ENCODE measurements around the gene TMEM59.

TMEM59 gene

DNA sequence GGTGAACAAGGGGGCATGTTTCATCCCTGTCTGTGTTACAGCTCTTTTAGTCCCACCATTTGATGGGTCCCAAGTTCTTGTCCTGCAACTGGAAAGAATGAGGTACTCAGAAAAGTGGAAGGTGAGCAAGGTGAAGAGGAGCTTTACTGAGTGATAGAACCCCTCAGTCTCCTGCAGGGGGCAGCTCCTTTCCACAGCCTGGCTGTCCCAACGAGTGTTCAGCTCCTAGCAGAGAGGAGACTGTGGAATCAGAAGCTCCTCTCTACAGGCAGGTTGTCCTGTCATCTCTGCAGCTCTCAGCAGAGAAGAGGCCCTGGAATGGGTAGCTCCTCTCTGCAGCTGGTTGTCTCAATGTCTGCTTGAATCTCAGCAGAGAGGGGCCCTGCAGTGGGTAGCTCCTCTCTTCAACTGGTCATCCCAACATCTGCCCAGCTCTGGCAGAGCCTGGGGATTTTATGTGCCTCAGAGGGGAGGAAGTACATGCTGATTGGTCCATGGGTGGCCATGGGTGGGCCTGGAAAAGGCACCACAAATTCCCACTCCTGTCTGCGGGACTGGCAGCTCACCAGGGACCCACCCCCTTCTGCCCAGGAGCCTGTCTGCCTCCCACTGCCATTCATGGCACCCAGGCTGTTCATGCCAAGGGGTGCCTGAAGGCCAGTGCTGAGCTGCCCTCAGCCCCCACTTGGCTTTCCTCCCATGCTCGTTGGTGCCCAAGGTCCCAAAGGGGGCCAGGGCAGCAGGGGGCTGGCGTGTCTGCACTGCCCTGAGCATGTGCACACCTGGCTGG is 60.7 kb downstream of the TMEM59 start:
- Histone ChIP-seq H3K9ac (ENCODE audit: insufficient read length, low read depth) (no peak overlapping the region), H3K9me3 (ENCODE audit: insufficient read depth, low read length) (peaks cover 17% of the 10 kb centered on the region; the same call in 1 of the 2 replicates), H3K4me1 (ENCODE audit: insufficient read depth, insufficient read length) (no peaks in the 10 kb centered on the region), H3K36me3 (ENCODE audit: insufficient read depth, insufficient read length, low read length) (no peaks in the 10 kb centered on the region), H3K4me3 (ENCODE audit: insufficient read length, low read depth) (no peak overlapping the region), H3K27me3 (ENCODE audit: insufficient read depth, insufficient read length) (no peaks in the 10 kb centered on the region)
- no peak for DNase-seq (ENCODE audit: low read depth, low spot score)
- TF ChIP-seq ZNF274 (IDR thresholded peaks at IDR 0.05; ENCODE audit: low read depth, low read length) (no peak), SUZ12 (IDR thresholded peaks at IDR 0.05; ENCODE audit: extremely low read depth, insufficient read depth, insufficient read length) (no peak), YY1 (IDR thresholded peaks at IDR 0.05; ENCODE audit: insufficient read depth, insufficient read length) (no peak)

DNA sequence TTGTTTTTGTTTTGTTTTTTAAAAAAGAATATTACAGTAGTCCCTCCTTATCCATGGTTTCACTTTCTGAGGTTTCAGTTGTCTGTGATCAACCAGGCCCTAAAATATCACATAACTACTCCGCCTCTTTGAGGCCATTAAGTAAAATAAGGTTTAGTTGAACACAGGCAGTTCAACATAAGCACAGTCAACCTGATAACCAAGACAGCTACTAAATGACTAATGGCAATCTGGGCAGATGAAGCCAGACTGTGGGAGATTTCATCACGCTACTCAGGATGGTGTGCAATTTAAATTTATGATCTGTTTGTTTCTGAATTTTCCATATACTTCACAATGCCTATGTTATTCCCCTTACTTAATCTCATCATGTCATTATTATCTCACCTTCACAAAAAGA is 65.1 kb downstream of the TMEM59 start:
- Histone ChIP-seq H3K9me3 (ENCODE audit: insufficient read depth, low read length) (peaks cover 15% of the 10 kb centered on the region; the same call in 1 of the 2 replicates), H3K36me3 (ENCODE audit: insufficient read depth, insufficient read length, low read length) (no peaks in the 10 kb centered on the region), H3K4me3 (ENCODE audit: insufficient read length, low read depth) (no peak overlapping the region), H3K9ac (ENCODE audit: insufficient read length, low read depth) (no peak overlapping the region), H3K4me1 (ENCODE audit: insufficient read depth, insufficient read length) (no peaks in the 10 kb centered on the region), H3K27me3 (ENCODE audit: insufficient read depth, insufficient read length) (no peaks in the 10 kb centered on the region)
- no peak for TF ChIP-seq SUZ12 (IDR thresholded peaks at IDR 0.05; ENCODE audit: extremely low read depth, insufficient read depth, insufficient read length)
- TF ChIP-seq YY1 (IDR thresholded peaks at IDR 0.05; ENCODE audit: insufficient read depth, insufficient read length), result no peak
- TF ChIP-seq ZNF274 (IDR thresholded peaks at IDR 0.05; ENCODE audit: low read depth, low read length), result no peak
- DNase-seq (ENCODE audit: low read depth, low spot score), result no peak

DNA sequence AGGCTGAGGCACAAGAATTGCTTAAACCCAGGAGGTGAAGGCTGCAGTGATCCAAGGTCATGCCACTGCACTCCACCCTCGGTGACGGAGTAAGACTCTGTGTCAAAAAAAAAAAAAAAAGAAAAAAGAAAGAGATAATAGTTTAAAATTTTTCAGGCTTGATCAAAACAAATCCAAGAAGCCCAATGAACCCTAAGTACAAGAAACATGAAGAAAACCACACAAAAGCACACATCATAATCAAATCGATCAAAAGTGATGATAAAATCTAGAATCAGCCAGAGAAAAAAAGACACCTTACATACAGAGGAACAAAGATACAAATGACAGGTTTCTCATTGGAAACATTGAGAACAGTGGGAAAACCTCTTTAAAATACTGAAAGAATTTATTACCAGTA is 66.5 kb downstream of the TMEM59 start:
- Histone ChIP-seq H3K9ac (ENCODE audit: insufficient read length, low read depth) (no peak overlapping the region), H3K4me3 (ENCODE audit: insufficient read length, low read depth) (no peak overlapping the region), H3K9me3 (ENCODE audit: insufficient read depth, low read length) (peaks cover under 1% of the 10 kb centered on the region; the same call in 1 of the 2 replicates), H3K27me3 (ENCODE audit: insufficient read depth, insufficient read length) (no peaks in the 10 kb centered on the region), H3K36me3 (ENCODE audit: insufficient read depth, insufficient read length, low read length) (no peaks in the 10 kb centered on the region), H3K4me1 (ENCODE audit: insufficient read depth, insufficient read length) (peaks cover under 1% of the 10 kb centered on the region)
- DNase-seq (ENCODE audit: low read depth, low spot score), result no peak
- TF ChIP-seq YY1 (IDR thresholded peaks at IDR 0.05; ENCODE audit: insufficient read depth, insufficient read length) (no peak), ZNF274 (IDR thresholded peaks at IDR 0.05; ENCODE audit: low read depth, low read length) (no peak), SUZ12 (IDR thresholded peaks at IDR 0.05; ENCODE audit: extremely low read depth, insufficient read depth, insufficient read length) (no peak)

DNA sequence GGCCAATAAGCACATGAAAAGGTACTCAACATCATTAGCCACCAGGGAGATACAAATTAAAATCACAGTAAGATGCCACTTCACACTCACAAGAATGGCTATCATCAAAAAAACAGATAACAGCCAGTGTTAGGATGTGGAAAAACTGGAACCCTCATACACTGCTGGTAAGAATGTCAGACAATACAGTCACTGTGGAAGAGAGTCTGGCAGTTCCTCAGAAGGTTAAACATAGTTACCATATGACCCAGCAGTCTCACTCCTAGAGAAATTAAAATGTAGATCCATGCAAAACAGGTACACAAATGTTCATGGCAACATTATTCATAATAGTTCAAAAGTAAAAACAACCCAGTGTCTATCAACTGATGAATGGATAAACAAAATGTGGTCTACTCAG is 68.3 kb downstream of the TMEM59 start:
- DNase-seq (ENCODE audit: low read depth, low spot score), result no peak
- no peaks in the 10 kb centered on the region for H3K9me3 ChIP-seq (ENCODE audit: insufficient read depth, low read length)
- no peak overlapping the region for H3K9ac ChIP-seq (ENCODE audit: insufficient read length, low read depth)
- TF ChIP-seq SUZ12 (IDR thresholded peaks at IDR 0.05; ENCODE audit: extremely low read depth, insufficient read depth, insufficient read length) (no peak), YY1 (IDR thresholded peaks at IDR 0.05; ENCODE audit: insufficient read depth, insufficient read length) (no peak), ZNF274 (IDR thresholded peaks at IDR 0.05; ENCODE audit: low read depth, low read length) (no peak)
- H3K36me3 ChIP-seq (ENCODE audit: insufficient read depth, insufficient read length, low read length), result no peaks in the 10 kb centered on the region
- H3K4me1 ChIP-seq (ENCODE audit: insufficient read depth, insufficient read length), result peaks cover 8% of the 10 kb centered on the region
- no peak overlapping the region for H3K4me3 ChIP-seq (ENCODE audit: insufficient read length, low read depth)
- H3K27me3 ChIP-seq (ENCODE audit: insufficient read depth, insufficient read length), result no peaks in the 10 kb centered on the region

DNA sequence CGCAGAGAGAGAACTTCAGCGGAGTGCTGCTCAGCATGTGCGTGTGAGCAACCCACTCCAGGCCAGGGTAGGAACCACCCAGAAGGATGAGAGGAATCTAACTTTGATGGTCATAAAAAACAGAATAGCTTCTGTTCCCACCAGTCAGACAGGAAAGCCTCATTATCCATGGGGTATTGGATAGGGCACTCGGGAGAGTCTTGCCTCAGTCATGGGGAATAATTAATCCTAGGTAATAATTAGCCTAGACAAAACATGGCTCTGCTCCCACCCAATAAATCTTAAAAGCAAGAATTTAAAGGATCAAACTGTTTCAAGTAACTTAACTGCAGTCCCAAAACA is 70.3 kb downstream of the TMEM59 start:
- TF ChIP-seq SUZ12 (IDR thresholded peaks at IDR 0.05; ENCODE audit: extremely low read depth, insufficient read depth, insufficient read length) (no peak), YY1 (IDR thresholded peaks at IDR 0.05; ENCODE audit: insufficient read depth, insufficient read length) (no peak), ZNF274 (IDR thresholded peaks at IDR 0.05; ENCODE audit: low read depth, low read length) (no peak)
- peak overlapping the region; percentile 1 for H3K4me3 ChIP-seq (ENCODE audit: insufficient read length, low read depth)
- no peak overlapping the region for H3K9ac ChIP-seq (ENCODE audit: insufficient read length, low read depth)
- H3K9me3 ChIP-seq (ENCODE audit: insufficient read depth, low read length), result no peaks in the 10 kb centered on the region
- H3K27me3 ChIP-seq (ENCODE audit: insufficient read depth, insufficient read length), result no peaks in the 10 kb centered on the region
- no peak for DNase-seq (ENCODE audit: low read depth, low spot score)
- H3K36me3 ChIP-seq (ENCODE audit: insufficient read depth, insufficient read length, low read length), result no peaks in the 10 kb centered on the region
- H3K4me1 ChIP-seq (ENCODE audit: insufficient read depth, insufficient read length), result peaks cover 10% of the 10 kb centered on the region

DNA sequence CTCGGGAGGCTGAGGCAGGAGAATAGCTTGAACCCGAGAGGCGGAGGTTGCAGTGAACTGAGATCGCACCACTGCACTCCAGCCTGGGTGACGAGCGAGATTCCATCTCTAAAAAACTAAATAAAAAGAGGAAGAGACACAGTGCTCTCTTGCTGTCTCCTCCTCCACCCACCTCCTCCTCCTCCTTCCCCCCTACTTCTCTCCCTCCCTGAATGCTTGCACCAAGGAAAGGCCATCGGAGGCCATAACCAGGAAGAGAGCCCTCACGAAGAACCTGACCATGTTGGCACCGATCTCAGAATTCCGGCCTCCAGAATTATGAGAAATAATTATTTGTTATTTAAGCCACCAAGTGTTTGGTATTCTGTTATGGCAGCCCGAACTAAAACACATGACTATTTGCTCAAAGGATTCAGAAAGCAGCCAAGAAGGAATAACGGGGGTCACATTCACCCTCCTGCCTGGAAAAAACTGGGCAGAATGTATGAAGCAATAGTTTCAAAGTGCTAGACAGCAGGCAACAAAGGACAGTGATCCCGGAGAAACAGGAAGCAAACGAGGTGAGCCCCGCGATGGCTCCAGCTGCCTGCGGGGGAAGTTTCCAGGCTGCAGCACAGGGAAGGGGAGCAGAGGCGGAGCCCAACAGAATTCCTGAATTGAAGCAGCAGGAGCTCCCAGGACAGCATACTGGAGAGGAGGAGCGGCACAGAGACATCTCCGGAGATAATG is 70.8 kb downstream of the TMEM59 start:
- DNase-seq (ENCODE audit: low read depth, low spot score), result peak; percentile 87
- Histone ChIP-seq H3K4me3 (ENCODE audit: insufficient read length, low read depth) (no peak overlapping the region), H3K9ac (ENCODE audit: insufficient read length, low read depth) (peak overlapping the region; percentile 29)

DNA sequence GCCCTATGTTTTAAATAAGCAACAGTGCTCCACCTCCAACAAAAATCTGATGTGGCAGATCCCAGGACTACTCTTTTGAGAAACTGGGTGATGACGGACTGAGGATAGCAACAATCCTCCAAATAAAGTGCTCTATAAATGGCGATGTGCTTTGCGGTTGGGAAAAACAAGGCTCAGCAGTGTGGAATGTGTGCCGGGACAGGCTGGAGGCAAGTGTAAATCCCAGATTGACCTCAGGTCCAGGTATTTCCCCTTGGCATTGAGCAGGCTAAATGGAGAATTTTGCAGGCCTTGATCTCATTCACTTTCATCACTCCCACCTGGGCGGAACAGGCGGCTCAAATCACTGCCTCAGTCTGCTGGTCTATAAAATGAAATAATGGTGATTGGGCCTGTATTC is 71.8 kb downstream of the TMEM59 start:
- Histone ChIP-seq H3K27me3 (ENCODE audit: insufficient read depth, insufficient read length) (no peaks in the 10 kb centered on the region), H3K9me3 (ENCODE audit: insufficient read depth, low read length) (no peaks in the 10 kb centered on the region), H3K4me1 (ENCODE audit: insufficient read depth, insufficient read length) (peaks cover 10% of the 10 kb centered on the region), H3K4me3 (ENCODE audit: insufficient read length, low read depth) (no peak overlapping the region), H3K36me3 (ENCODE audit: insufficient read depth, insufficient read length, low read length) (no peaks in the 10 kb centered on the region), H3K9ac (ENCODE audit: insufficient read length, low read depth) (no peak overlapping the region)
- TF ChIP-seq YY1 (IDR thresholded peaks at IDR 0.05; ENCODE audit: insufficient read depth, insufficient read length) (no peak), SUZ12 (IDR thresholded peaks at IDR 0.05; ENCODE audit: extremely low read depth, insufficient read depth, insufficient read length) (no peak), ZNF274 (IDR thresholded peaks at IDR 0.05; ENCODE audit: low read depth, low read length) (no peak)
- DNase-seq (ENCODE audit: low read depth, low spot score), result no peak

More for the DNA sequence above, 70.8 kb downstream of the TMEM59 start:
- Histone ChIP-seq H3K4me1 (ENCODE audit: insufficient read depth, insufficient read length) (peaks cover 10% of the 10 kb centered on the region), H3K9me3 (ENCODE audit: insufficient read depth, low read length) (no peaks in the 10 kb centered on the region), H3K27me3 (ENCODE audit: insufficient read depth, insufficient read length) (no peaks in the 10 kb centered on the region), H3K36me3 (ENCODE audit: insufficient read depth, insufficient read length, low read length) (no peaks in the 10 kb centered on the region)
- no peak for TF ChIP-seq YY1 (IDR thresholded peaks at IDR 0.05; ENCODE audit: insufficient read depth, insufficient read length)
- TF ChIP-seq ZNF274 (IDR thresholded peaks at IDR 0.05; ENCODE audit: low read depth, low read length), result no peak
- no peak for TF ChIP-seq SUZ12 (IDR thresholded peaks at IDR 0.05; ENCODE audit: extremely low read depth, insufficient read depth, insufficient read length)

All from NT2/D1 (cell line).